Ishikawa (cell line): Measurements from ENCODE around the gene ANKRD65.

Experiments
- CEBPB ChIP-seq: IDR thresholded peaks from 2 replicates; pipeline ENCODE4 v1.6.1; 2012
- CREB1 ChIP-seq: IDR thresholded peaks from 2 replicates; pipeline ENCODE4 v1.6.1; 2012; ENCODE audit warnings: low read depth
- EGR1 ChIP-seq: IDR thresholded peaks from 2 replicates; pipeline ENCODE4 v1.6.1; 2012
- EP300 ChIP-seq: IDR thresholded peaks from 2 replicates; pipeline ENCODE4 v1.6.1; 2012; ENCODE audit warnings: borderline replicate concordance
- FOXM1 ChIP-seq: IDR thresholded peaks from 2 replicates; pipeline ENCODE4 v1.6.1; 2012; ENCODE audit warnings: low read depth, borderline replicate concordance
- MAX ChIP-seq: IDR thresholded peaks from 2 replicates; pipeline ENCODE4 v1.6.1; 2012
- NFIC ChIP-seq: IDR thresholded peaks from 2 replicates; pipeline ENCODE4 v1.6.1; 2012
- RAD21 ChIP-seq: IDR thresholded peaks from 2 replicates; pipeline ENCODE4 v1.6.1; 2012; ENCODE audit warnings: low read depth
- TAF1 ChIP-seq: IDR thresholded peaks from 2 replicates; pipeline ENCODE4 v1.6.1; 2012; ENCODE audit warnings: low read depth, mild to moderate bottlenecking
- YY1 ChIP-seq: IDR thresholded peaks from 2 replicates; pipeline ENCODE4 v1.6.1; 2012; ENCODE audit warnings: low read depth
- TF ChIP-seq, protein P1 (sequence below): IDR thresholded peaks from 2 replicates; pipeline ENCODE4 v1.6.1; 2012; ENCODE audit warnings: low read depth, mild to moderate bottlenecking

GRCh38 chr1:1393428-1393827 lies 27.6 kb downstream of the ANKRD65 start:
- TF ChIP-seq CEBPB, result no peak
- no peak for TF ChIP-seq EP300
- TF ChIP-seq, protein P1, sequence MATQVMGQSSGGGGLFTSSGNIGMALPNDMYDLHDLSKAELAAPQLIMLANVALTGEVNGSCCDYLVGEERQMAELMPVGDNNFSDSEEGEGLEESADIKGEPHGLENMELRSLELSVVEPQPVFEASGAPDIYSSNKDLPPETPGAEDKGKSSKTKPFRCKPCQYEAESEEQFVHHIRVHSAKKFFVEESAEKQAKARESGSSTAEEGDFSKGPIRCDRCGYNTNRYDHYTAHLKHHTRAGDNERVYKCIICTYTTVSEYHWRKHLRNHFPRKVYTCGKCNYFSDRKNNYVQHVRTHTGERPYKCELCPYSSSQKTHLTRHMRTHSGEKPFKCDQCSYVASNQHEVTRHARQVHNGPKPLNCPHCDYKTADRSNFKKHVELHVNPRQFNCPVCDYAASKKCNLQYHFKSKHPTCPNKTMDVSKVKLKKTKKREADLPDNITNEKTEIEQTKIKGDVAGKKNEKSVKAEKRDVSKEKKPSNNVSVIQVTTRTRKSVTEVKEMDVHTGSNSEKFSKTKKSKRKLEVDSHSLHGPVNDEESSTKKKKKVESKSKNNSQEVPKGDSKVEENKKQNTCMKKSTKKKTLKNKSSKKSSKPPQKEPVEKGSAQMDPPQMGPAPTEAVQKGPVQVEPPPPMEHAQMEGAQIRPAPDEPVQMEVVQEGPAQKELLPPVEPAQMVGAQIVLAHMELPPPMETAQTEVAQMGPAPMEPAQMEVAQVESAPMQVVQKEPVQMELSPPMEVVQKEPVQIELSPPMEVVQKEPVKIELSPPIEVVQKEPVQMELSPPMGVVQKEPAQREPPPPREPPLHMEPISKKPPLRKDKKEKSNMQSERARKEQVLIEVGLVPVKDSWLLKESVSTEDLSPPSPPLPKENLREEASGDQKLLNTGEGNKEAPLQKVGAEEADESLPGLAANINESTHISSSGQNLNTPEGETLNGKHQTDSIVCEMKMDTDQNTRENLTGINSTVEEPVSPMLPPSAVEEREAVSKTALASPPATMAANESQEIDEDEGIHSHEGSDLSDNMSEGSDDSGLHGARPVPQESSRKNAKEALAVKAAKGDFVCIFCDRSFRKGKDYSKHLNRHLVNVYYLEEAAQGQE, result no peak
- TF ChIP-seq RAD21, result no peak
- TF ChIP-seq NFIC, result no peak
- no peak for TF ChIP-seq MAX
- no peak for TF ChIP-seq TAF1
- TF ChIP-seq YY1, result no peak
- TF ChIP-seq CREB1, result no peak
- TF ChIP-seq EGR1, result no peak
- TF ChIP-seq FOXM1, result no peak
